ENCODE measurements around the gene ZC2HC1B. TPM values are rescaled to one million over a fixed set of nuclear protein-coding genes. Genes with fewer than 3 reads are reported as not detected.
"Not testable (repeated sequence)": the region's sequence is repeated elsewhere in the genome, so short reads cannot be mapped to it uniquely, and the experiment has no call there.

Gene ZC2HC1B, protein sequence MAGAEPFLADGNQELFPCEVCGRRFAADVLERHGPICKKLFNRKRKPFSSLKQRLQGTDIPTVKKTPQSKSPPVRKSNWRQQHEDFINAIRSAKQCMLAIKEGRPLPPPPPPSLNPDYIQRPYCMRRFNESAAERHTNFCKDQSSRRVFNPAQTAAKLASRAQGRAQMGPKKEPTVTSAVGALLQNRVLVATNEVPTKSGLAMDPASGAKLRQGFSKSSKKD
- polyA plus RNA-seq (ENCODE audit: insufficient read depth in 1 of 5, insufficient read length in 5 of 5, low replicate concordance in 1 of 5) = not detected
- long read RNA-seq, donor 1 = 0 reads
- long read RNA-seq, donor 2 = 0 reads
- long read RNA-seq, donor 3 = 0 reads
- long read RNA-seq, donor 4 = 0 reads
- long read RNA-seq, donor 5 = 0 reads
- long read RNA-seq, donor 6 = 0 reads
- long read RNA-seq, donor 7 = 0 reads
- long read RNA-seq, donor 8 = 0 reads

DNA sequence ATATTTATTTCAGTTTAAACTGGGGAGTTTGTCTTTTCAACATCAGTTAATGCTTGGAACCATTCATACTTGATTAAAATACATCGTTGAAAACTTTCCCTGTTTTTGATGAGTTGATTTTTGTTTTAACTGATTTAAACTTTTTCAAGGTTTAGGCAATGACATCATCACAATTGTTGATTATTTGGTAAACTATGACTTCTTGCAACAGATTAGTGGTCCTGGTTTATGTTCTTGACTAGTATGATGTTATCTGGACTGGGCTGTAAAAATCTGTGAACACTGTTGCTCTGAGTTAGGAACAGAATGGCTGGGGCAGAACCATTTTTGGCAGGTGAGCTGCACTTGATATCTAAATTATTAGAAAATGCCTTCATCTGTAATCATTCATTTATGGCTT, at the start of gene ZC2HC1B:
Gene ZC2HC1B, plus strand, starts transcription at position 241 of the 400 bp plus-strand sequence. Its CDS starts 66 bp downstream, at position 307.
- DNase-seq = no peak

DNA sequence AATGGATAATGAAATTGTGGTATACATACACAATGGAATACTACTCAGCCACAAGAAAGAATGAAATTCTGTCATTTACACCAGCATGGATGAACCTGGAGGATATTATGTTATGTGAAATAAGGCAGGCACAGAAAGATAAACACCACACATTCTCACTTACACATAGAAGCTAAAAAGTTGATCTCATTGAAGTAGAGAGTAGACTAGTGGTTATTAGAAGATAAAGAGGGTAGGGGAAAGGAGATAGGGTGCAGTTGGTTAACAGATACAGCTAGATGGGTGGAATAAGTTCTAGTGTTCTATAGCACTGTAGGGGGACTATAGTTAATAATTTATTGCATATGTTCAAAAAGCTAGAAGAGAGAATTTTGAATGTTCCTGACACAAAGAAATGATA, 46.7 kb upstream of the ZC2HC1B start:
- DNase-seq = no peak

DNA sequence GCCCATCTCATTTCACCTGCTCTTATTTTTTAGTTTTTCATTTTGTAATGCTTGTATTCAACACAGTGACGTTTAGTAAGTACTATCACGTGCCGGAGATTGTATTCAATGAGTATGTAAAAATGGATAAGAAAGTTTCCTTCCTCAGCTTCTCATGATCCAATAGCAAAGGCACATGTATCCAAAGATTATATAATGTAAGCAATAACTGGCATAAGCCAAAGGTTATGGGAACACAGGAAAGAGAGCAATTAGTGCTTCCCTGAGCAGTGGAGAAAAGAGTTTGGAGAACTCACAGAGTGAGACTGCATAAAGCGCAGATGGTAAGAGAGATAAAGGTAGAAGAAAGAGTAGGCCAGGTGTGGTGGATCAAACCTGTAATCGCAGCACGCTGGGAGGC, 42.9 kb upstream of the ZC2HC1B start:
- no peak for DNase-seq

DNA sequence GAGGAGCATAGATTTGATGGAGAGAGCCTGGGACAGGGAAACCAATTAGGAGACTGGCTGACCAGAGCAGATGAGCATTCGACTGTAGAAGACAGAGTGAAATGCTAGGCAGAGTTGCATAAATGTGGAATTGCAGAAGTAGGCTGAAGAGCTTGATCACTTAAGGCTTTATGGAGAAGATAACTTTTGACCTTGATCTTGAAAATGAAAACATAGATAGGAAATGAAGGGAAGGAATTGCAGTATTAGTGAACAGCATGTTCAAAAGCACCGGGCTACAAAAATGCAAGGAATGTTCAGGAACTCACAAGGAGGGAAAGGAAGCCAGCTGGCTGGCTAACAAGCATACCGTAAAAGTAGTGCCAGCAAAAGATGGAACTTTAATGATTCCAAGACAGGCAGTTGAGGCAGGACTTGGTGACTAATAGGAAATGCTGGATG, 41.7 kb upstream of the ZC2HC1B start:
- DNase-seq = no peak

DNA sequence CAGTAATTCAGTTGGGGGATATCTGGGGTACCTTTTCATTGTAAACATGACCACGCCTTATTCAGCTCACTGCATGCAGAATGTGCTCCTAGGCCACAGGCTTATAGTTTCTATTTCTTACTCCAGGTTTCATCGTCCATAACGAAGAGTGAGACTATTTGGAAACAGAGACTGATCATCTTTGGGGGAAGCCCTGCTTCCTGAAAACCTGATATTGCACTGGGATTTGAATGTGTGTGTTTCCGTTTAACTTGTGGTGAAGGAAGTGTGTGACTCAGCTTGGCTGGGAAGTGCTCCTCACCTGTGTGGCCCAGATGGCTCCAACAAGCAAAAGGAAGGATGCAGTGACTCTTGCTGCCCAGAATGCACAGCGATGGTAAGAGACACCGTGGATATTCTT, 40.7 kb upstream of the ZC2HC1B start:
- no peak for DNase-seq

DNA sequence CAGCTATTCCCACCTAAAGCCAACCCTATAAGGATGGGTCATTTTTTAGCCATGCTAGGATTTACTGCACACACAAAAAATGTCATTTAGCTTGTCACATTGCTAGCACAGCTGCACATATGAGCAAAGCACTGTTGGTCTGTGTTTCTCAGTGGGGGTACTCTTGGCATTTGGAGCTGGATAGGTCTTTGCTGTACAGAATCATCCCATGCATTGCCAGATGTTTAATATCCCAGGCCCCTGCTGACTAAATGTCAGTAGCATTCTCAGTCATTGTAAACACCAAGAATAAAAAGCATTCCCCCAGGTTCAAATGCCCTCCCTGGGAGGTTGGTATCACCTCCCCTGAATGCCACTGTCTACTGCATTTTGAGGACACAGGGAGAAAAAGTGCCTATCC, 35.7 kb upstream of the ZC2HC1B start:
- no peak for DNase-seq

DNA sequence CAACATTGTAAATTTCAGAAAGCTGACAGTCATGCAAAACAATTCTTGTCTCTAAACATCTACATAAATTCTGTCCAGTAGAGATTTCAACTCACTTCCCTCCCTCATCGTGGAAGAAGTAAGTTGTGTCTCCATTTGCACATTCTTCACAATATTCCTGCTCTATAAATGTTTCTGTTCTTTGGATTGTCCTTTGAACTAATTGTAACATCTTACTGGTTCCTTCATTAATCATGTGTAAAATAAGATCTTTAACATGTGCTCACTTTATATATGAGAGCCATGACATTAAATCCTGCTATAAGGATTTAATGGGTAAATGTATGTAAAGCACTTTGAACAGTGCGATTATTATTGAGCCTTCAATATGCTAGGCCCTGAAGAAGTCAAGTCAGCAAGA, 28.1 kb upstream of the ZC2HC1B start:
- DNase-seq = no peak

DNA sequence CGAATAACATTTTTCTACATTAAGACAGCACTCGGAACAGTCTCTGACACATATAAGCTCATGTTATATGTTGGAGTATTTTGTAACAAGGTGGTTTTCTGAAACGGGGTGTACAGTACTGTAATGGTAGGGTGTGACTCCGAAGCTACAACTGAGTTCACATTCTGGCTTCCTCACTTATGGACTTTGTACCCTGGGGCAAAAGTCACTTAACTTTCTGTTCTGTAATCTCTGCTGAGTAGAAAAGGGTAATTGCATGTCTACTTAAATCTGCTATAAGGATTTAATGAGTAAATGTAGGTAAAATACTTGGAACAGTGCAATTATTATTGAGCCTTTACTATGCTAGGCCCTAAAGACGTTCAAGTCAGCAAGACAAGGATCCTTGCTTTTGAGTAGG, 25.9 kb upstream of the ZC2HC1B start:
- no peak for DNase-seq

DNA sequence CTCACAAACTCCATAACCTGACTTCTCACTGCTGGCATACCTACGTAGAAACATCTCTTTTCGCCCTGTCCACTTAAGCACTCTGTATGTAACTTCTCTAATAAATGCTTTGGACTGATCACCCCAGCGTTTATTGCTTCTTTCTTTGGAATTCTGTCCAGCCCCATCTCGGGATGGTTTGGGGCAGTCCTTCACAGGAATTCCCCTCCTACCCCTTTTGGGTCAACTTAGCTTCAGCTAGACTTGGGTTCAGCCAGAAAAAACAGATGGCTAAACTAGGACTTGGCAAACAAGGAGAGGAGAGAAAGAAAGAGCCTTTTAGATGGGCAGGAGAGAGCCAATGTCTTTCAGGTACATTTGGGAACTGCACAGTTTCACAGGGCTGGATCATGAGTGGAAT, 25.1 kb upstream of the ZC2HC1B start:
- no peak for DNase-seq

DNA sequence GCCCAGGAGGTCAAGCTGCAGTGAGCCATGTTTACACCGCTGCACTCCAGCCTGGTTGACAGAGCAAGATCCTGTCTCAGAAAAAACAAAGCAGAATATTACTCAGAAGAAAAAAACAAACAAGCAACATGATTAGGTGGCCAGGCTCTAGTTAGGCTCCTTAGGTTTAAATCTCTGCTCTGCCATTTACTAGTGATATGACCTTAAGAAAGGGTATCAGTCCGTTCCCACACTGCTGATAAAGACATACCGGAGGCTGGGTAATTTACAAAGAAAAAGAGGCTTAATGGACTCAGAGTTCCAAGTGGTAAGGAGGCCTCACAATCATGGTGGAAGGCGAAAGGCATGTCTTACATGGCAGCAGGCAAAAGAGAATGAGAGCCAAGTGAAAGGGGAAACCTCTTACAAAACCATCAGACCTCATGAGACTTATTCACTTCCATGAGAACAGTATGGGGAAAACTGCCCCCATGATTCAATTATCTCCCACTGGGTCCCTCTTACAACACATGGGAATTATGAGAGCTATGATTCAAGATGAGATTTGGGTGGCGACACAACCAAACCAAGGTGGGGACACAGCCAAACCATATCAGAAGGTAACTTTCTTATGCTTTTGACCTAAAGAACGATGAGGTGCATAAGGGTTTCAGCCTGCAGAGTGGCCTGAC, 23.5 kb upstream of the ZC2HC1B start:
- DNase-seq = no peak

DNA sequence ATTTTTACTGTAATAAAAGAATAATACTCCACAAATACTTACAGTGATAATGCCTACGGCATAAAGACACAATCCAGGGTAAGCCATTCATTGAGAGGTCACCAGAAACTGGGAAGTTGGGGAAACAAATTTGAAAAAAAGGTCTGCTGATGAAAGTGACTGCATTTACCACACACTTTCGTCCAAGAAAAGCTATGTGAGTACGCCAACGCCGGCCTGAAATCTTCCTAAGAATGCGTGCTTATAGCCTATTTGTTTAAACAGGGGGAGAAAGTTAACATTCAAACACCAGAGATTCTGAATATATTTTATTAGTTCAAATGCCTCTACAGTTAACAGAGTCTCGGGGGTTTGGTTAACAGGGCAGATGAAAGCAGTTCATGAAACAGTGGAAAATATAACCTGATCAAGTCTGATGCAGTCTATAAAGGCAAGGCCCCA, 21.8 kb upstream of the ZC2HC1B start:
- no peak for DNase-seq

DNA sequence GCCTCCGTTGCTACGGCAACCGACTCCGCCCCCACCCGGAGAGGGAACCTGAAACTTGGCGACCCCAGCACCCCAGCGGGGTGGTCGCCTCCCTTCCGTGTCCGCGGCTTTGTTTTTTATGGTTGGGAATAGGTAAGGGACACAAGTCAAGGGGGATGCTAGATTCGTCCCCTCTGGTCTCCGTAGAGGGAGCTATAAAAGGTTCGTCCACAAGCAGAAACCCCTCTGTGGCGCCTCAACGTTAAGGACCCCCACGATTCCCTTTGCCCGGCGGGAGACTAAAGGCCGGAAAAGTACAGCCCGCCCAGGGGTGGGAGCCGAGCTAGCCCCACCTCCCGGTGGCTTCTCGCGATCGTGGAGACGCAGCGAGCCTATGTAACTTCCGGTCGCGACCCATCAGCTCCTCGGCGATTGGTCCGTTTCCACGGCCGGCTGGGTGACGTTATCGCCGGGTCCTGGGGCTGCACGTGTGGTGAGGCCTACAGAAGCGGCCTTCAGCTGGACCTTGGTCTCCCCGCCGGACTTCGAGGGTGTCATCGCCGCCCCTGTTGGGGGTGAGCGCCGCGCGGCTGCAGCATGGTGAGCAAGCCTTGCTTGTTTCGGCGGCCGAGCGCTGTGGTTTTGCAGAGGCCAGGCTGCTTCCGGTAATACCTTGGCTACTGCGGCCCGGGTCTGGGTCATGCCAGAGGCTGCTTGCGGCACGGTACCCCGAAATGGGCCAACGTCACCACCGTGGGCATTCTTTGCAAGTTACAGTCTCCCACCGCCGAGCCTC, 21.2 kb upstream of the ZC2HC1B start, which contains the start of gene LTV1:
Gene LTV1, plus strand, starts transcription at position 437 of the 775 bp plus-strand sequence. Its CDS starts 140 bp downstream, at position 577.
- peak; percentile 95 to 97 for DNase-seq

DNA sequence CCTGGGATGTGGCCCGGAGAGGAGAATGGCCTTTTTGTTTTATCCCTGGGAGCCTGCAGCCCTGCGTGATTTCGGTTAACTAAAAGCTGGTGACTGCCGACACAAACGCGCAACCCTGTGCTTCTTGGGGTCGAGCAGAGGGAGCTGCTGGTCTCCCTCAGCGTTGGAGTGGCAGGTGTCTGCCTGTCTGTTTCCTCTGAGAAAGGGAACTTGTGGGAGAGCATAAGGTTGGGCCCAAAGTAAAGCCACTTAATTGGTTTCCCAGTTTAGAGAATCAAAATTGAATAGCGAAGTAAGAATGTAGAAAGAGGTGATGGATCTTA, 20.6 kb upstream of the ZC2HC1B start:
- DNase-seq = no peak

DNA sequence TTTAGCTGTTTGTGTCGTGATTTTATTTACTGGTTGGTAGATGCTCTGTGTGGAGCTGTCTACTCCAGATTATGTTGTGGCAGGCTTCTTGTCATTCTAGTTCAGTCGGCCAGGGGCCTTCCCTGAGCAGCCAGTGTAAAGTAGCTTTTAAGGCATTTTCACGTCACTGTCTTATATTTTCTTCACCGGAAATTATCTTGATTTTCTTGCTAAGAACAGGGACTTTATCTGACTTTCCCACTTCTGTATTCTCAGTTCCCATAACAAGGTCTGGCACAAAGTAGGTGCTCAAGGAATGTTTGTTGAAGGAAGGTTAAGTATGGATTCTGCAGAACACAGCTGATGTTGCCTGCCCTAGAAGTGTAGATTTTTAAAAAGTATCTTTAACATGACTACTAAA, 20.3 kb upstream of the ZC2HC1B start:
- DNase-seq = no peak

DNA sequence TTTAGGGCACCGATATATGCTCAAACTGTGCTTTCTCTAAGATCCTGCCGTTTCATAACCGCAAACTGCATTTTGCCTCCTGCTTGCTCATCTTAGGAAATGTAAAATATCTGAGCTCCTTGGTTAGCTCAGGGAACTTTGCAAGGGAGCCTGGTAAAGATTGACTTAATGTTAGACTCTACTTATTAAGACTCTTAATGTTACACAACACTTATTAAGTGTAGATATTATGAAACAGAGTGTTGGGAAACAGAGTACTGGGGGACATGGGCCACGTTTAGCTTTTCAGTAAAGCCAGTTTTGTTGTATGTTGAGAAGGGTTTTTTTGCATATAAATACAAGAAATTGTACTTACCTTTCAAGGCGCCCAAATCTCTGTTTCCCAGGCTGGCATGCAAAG, 19.2 kb upstream of the ZC2HC1B start:
- peak in 1 of 2 donors; percentile 29 for DNase-seq

DNA sequence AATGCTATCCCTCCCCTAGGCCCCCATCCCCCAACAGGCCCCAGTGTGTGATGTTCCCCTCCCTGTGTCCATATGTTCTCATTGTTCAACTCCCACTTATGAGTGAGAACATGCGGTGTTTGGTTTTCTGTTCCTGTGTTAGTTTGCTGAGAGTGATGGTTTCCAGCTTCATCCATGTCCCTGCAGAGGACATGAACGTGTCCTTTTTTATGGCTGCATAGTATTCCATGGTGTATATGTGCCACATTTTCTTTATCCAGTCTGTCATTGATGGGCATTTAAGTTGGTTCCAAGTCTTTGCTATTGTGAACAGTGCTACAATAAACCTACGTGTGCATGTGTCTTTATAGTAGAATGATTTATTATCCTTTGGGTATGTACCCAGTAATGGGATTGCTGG, 12.6 kb upstream of the ZC2HC1B start:
- not testable (repeated sequence) for DNase-seq

DNA sequence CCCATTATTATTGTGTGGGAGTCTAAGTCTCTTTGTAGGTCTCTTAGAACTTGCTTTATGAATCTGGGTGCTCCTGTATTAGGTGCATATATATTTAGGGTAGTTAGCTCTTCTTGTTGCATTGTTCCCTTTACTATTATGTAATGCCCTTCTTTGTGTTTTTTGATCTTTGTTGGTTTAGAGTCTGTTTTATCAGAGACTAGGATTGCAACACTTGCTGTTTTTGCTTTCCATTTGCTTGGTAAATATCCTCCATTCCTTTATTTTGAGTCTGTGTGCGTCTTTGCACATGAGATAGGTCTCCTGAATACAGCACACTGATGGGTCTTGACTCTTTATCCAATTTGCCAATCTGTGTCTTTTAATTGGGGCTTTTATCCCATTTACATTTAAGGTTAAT, 9.2 kb upstream of the ZC2HC1B start:
- DNase-seq = not testable (repeated sequence)

DNA sequence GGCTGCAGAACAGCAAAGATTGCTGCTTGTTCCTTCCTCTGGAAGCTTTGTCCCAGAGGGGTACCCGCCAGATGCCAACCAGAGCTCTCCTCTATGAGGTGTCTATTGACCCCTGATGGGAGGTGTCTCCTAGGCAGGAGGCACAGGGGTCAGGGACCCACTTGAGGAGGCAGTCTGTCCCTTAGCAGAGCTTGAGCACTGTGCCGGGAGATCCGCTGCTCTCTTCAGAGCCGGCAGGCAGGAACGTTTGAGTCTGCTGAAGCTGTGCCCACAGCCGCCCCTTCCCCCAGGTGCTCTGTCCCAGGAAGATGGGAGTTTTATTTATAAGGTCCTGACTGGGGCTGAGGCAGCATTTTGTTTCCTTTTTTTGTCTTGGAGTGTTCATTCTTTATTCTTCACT, 7.5 kb upstream of the ZC2HC1B start:
- not testable (repeated sequence) for DNase-seq

DNA sequence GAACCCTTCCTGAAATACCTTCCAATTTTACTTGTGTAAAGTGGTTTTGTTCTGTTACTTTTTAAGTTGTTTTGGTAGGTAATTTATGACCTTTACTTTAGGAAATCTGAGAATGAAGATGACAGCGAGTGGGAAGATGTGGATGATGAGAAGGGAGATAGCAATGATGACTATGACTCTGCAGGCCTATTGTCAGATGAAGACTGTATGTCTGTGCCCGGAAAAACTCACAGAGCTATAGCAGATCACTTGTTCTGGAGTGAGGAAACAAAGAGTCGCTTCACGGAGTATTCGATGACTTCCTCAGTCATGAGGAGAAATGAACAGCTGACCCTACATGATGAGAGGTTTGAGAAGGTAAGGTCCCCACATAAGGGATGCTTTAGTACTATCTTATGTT, 6.6 kb upstream of the ZC2HC1B start:
- no peak for DNase-seq

DNA sequence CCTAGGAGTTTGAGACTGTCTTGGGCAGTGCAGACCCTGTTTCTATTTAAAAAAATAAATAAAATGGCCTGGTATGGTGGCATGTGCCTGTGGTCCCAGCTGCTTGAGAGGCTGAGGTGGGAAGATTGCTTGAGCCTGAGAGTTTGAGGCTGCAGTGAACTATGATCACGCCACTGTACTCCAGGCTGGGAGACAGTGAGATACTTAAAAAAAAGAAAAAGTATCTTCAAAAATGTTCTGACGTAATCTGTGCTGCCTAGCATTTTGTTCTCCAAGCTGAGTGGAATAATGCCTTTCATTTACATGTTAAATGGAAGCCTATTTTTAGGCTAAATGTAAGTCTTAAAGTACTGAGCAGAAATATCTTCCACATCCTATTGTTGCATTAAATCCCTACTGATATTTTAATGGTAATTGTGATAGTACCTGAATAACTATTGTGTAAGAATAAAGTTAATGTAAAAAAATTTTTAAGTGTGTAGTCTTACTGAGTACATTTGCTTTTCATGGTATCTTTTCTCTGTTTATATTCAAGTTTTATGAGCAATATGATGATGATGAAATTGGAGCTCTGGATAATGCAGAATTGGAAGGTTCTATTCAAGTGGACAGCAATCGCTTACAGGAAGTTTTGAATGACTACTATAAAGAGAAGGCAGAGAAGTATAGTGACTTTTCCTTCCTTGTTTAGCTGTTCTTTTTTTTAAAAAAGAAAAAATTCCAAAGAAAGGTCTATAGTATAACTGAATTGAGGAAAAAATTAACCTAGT, 4.2 kb upstream of the ZC2HC1B start:
- no peak for DNase-seq

DNA sequence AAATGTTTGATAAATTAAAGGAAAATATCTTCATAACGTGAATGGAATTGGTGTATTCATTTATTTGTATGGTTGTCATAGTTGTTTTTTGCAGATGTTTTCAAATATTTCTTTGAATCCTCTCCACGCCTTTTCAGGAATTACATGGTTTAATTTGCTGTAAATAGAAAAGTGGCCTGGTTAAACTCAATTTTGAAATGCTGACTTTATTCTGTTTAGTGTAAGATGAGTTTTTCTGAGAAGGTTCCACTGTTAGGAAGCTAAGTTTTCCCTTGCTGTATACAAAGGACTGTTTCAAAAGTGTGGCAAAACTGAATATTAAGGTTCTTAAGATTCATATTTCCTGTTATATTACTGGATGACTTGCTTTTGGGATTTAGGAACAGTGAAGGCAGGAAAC, 503 bp upstream of the ZC2HC1B start:
- no peak for DNase-seq

DNA sequence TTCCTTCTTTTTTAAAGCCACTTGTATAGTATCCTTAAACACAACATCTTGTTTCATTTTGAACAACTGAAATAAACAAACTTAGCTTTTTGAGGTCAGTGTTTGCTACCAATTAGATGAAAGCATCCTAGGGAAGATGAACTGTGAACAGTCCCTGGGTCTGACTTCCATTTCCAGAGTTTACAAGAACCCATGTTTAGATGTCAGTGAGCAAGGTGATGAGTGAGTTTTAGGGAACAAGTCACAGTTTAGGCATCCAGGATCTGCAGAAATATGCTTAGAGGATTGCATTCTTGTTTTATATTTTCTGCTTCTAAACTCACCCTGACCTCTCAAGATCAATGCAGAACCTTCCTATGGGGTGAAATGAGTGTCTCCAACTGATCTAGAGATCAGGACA, 3.0 kb downstream of the ZC2HC1B start:
- DNase-seq = no peak

Data from right lung (tissue), 10 donors.